Cardiac fibroblast (primary cell): ENCODE results near the gene CYSRT1.
A peak's percentile ranks its signal among the peaks of the same experiment; 100 is the strongest.

Source experiments
- DNase-seq, 2 donors: peaks; one replicate each; pipeline versions ENCODE4 v3.0.0 to v3.0.0-alpha.2; 2010; ENCODE audit warnings: low read depth in 2 of 2
- H3K4me3 ChIP-seq, 2 donors: replicated peaks in 1 of 2; 1 replicate in 1 of 2; 2 replicates in 1 of 2; pipeline ENCODE4 v1.5.1; 2011; ENCODE audit warnings: low read depth in 2 of 2, low read length in 2 of 2, mild to moderate bottlenecking in 2 of 2, moderate library complexity in 1 of 2
- TF ChIP-seq, protein P1 (sequence below): IDR thresholded peaks from one replicate; pipeline ENCODE4 v1.5.1; 2011; ENCODE audit warnings: low read depth, mild to moderate bottlenecking, low read length, inconsistent platforms

The CYSRT1 gene

DNA sequence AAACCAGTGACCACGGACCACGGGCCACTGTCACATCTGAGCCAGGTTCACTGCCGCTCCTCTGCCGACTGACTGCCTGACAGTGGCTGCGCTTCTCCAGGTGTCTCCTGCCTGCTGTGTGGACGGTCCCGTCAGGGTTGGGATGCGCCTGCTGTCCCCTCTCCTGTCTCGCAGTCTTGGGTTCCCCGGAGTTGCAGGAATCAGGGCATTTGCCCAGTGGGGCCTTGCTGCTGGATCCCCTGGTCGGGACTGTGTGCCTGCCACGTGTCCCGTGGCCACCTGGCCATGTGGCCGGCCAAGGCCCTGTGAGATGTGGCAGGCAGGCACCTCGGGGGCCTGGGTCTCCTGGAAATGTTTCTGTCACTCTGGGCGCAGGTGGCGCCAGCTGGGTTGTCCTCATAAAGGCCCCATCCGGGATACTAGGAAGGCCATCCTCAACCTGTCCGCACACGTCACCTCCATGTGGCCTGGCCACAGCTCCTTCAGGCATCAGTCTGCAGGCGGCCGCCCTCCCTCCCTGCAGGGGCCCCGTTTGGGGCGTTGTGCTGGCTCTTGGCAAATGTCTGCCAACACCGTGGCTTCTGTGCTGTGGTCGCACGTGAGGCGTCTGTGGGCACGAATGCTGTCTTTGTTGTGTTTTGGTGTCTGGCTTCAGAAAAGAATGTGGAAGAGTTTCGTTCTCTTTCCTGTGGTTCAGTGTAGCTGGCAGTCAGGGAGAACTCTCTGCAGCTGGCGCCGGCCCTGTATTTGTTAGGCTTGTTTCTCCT, 46.1 kb downstream of the CYSRT1 start:
- peak in 1 of 2 donors; percentile 41 for DNase-seq
- TF ChIP-seq, protein P1, sequence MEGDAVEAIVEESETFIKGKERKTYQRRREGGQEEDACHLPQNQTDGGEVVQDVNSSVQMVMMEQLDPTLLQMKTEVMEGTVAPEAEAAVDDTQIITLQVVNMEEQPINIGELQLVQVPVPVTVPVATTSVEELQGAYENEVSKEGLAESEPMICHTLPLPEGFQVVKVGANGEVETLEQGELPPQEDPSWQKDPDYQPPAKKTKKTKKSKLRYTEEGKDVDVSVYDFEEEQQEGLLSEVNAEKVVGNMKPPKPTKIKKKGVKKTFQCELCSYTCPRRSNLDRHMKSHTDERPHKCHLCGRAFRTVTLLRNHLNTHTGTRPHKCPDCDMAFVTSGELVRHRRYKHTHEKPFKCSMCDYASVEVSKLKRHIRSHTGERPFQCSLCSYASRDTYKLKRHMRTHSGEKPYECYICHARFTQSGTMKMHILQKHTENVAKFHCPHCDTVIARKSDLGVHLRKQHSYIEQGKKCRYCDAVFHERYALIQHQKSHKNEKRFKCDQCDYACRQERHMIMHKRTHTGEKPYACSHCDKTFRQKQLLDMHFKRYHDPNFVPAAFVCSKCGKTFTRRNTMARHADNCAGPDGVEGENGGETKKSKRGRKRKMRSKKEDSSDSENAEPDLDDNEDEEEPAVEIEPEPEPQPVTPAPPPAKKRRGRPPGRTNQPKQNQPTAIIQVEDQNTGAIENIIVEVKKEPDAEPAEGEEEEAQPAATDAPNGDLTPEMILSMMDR = no peak
- H3K4me3 ChIP-seq = no peak overlapping the region

DNA sequence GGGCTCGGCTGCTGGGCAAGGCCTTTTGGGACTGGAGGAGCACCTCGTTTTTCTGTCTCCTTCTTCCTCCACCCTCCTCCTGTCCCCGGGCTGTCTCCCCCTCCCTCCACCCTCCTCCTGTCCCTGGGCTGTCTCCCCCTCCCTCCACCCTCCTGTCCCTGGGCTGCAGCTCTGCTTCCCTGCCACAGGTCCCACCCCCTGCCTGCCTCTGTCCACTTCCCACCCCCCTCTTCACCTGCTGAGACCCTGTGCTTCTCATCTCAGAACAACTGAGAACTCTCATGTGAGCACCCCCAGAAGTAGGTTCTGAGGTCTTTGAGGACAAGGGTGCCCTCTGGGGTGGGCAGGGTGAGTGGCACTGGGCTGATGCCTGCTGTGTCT, 46.7 kb downstream of the CYSRT1 start:
- no peak for DNase-seq
- no peak overlapping the region for H3K4me3 ChIP-seq
- TF ChIP-seq, protein P1 = no peak

DNA sequence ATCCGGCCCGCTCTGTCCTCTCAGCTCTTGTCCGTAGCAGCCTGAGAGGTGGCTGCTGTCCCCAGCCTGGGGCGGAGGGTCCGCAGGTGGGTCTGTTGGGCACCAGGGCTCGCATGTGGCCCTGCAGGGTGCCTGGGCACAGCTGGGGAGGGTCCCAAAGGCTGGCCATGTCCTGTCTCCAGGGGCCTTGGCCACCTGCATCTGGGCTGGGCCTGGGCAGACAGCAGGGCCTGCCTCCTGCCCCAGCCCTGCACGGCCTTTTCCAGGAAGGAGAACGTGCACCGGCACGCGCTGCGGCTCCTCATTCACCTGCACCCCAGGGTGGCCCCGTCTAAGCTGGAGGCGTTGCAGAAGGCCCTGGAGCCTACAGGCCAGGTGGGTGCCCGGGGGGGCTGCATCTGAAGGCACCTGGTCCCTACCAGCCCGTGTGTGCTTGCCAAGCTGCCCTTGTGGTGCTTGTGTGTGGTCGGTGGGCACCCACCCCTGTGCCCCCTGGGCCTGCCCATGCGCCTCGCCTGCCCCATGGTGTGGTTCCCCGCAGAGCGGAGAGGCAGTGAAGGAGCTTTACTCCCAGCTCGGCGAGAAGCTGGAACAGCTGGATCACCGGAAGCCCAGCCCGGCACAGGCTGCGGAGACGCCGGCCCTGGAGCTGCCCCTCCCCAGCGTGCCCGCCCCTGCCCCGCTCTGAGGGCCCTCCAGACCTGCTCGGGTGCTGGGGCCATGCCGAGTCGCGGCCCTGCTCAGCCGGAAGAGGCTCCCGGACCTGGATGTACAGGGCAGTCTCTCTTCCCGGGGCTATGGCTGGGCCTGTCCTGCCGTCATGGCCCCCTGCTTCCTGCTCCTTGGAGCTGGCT, 47.5 kb downstream of the CYSRT1 start:
- TF ChIP-seq, protein P1 = no peak
- no peak overlapping the region for H3K4me3 ChIP-seq
- DNase-seq = no peak

DNA sequence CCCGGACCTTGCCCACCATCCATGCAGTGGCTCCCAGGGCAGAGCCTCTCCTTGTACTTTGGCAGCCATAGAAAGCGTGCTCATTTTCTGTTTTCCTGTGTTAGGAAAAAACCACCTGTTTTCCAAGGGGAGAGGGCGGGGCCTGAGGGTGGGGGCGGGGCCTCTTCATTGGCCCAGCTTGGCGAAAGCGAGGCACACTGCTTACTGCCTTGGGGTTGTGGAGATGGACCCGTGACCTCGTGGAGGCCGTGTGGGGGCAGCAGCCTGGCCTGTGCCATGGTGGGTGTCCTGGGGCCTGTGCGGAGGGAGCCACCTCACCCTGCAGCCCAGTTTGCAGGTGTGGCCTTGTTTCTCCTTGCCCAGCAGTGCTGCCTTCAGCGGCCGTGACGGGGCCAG, 48.1 kb downstream of the CYSRT1 start:
- TF ChIP-seq, protein P1 = no peak
- no peak overlapping the region for H3K4me3 ChIP-seq
- no peak for DNase-seq

DNA sequence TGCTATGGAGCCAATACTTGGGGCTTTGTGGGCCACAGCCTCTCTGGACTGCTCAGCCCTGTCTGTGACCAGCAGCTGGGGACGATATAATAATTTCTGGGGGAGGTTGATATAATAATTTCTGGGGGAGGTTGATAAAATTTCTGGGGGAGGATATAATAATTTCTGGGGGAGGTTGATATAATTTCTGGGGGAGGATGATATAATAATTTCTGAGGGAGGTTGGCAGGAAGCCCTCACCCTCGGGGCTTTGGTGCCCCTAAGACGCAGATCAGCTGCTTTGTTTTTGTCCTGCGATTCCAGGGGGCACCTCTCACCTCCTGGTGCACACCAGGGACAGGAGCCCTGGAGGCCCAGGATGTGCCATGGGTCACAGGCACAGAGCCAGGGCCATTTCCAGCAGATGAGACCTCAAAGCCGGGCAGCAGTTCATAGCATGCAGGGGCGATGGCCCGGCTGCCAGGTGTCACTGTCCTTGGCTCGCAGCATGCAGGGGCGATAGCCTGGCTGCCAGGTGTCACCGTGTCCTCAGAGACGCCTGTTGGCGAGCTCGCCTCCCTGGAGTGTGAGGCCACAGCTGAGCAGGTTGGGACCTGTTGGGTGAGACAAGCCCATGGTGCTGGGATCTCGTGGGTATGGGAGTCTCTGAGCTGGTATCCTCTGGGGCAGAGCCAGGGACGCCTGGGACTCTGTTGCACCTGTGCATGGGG, 48.8 kb downstream of the CYSRT1 start:
- no peak overlapping the region for H3K4me3 ChIP-seq
- DNase-seq = no peak
- TF ChIP-seq, protein P1 = no peak

DNA sequence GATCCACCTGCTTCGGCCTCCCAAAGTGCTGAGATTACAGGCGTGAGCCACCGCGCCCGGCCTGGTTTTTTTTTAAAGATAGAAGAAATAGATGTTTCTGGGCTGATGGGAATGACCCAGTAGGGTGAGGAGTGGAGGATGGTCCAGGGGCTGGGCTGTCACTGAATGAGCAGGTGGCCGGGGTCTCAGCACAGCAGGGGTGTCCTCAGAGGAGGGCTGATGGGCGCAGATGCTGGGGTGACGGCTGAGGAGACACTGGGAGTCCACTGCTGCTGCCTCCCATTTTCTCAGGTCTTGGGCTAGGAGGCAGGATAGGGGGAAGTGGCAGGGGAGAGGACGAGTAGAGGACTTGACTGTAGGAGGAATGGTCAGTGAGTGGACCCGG, 50.2 kb downstream of the CYSRT1 start:
- no peak for DNase-seq
- TF ChIP-seq, protein P1 = no peak
- H3K4me3 ChIP-seq = no peak overlapping the region
